Mesenchymal stem cell (in vitro differentiated cells and primary cell): ENCODE data around the gene GOLGA3.
"Not testable (repeated sequence)": the region's sequence is repeated elsewhere in the genome, so short reads cannot be mapped to it uniquely, and the experiment has no call there.

Experiments used
- DNase-seq: peaks from one replicate; pipeline ENCODE4 v3.0.0-alpha.2; 2013
- H2AFZ ChIP-seq: one replicate; pipeline ENCODE4 v1.6.1; 2013; ENCODE audit warnings: low read depth, mild to moderate bottlenecking, control low read depth, inconsistent platforms, low read length, moderate library complexity
- H2AK5ac ChIP-seq: 2 replicates; pipeline ENCODE4 v1.6.1; 2013; ENCODE audit warnings: low read length, moderate library complexity, mild to moderate bottlenecking, inconsistent platforms; ENCODE audit not compliant: severe bottlenecking
- H2BK120ac ChIP-seq: one replicate; pipeline ENCODE4 v1.6.1; 2013; ENCODE audit warnings: low read depth, mild to moderate bottlenecking, inconsistent platforms, low read length, moderate library complexity
- H2BK12ac ChIP-seq, 2 experiments: one replicate each; pipeline ENCODE4 v1.6.1; 2013; ENCODE audit warnings: inconsistent platforms in 2 of 2, low read length in 2 of 2, mild to moderate bottlenecking in 2 of 2, moderate library complexity in 2 of 2, control low read depth in 1 of 2
- H2BK15ac ChIP-seq: one replicate; pipeline ENCODE4 v1.6.1; 2013; ENCODE audit warnings: mild to moderate bottlenecking, low read depth, inconsistent platforms; ENCODE audit not compliant: poor library complexity, severe bottlenecking
- H2BK5ac ChIP-seq: 2 replicates; pipeline ENCODE4 v1.6.1; 2013; ENCODE audit warnings: low read depth, mild to moderate bottlenecking, low read length, control low read depth, inconsistent platforms; ENCODE audit not compliant: poor library complexity, severe bottlenecking
- H3K14ac ChIP-seq, 2 experiments: one replicate each; pipeline ENCODE4 v1.6.1; 2013; ENCODE audit warnings: inconsistent platforms in 2 of 2, low read length in 2 of 2, control low read depth in 1 of 2, mild to moderate bottlenecking in 1 of 2, moderate library complexity in 1 of 2
- H3K18ac ChIP-seq, 2 experiments: one replicate each; pipeline ENCODE4 v1.6.1; 2013; ENCODE audit warnings: inconsistent platforms in 2 of 2, low read length in 2 of 2, control low read depth in 1 of 2, low read depth in 1 of 2, mild to moderate bottlenecking in 1 of 2
- H3K23ac ChIP-seq, 2 experiments: one replicate each; pipeline ENCODE4 v1.6.1; 2013; ENCODE audit warnings: inconsistent platforms in 2 of 2, low read length in 2 of 2, mild to moderate bottlenecking in 2 of 2, moderate library complexity in 2 of 2, control low read depth in 1 of 2
- H3K27ac ChIP-seq: 2 replicates; pipeline ENCODE4 v1.5.1; 2013; ENCODE audit warnings: mild to moderate bottlenecking, moderate library complexity, low read length, control low read depth, inconsistent platforms; ENCODE audit not compliant: poor library complexity, severe bottlenecking
- H3K27me3 ChIP-seq, 2 experiments: 2 replicates each; pipeline versions ENCODE4 v1.6.1 to v1.7.0; 2013; ENCODE audit warnings: low read length in 2 of 2, mild to moderate bottlenecking in 2 of 2, moderate library complexity in 2 of 2, control low read depth in 1 of 2, inconsistent platforms in 1 of 2; ENCODE audit not compliant: control insufficient read depth in 1 of 2, insufficient read depth in 1 of 2
- H3K36me3 ChIP-seq, 2 experiments: 2 replicates each; pipeline versions ENCODE4 v1.6.1 to v1.7.0; 2013; ENCODE audit warnings: low read length in 2 of 2, control low read depth in 1 of 2, inconsistent platforms in 1 of 2, low read depth in 1 of 2, mild to moderate bottlenecking in 1 of 2; ENCODE audit not compliant: insufficient read depth in 2 of 2, control insufficient read depth in 1 of 2
- H3K4ac ChIP-seq, 2 experiments: one replicate each; pipeline ENCODE4 v1.6.1; 2013; ENCODE audit warnings: inconsistent platforms in 2 of 2, low read length in 2 of 2, mild to moderate bottlenecking in 2 of 2, moderate library complexity in 2 of 2, control low read depth in 1 of 2, low read depth in 1 of 2
- H3K4me1 ChIP-seq: 2 replicates; pipeline ENCODE4 v1.6.1; 2013; ENCODE audit warnings: low read depth, low read length, control low read depth; ENCODE audit not compliant: control insufficient read depth, insufficient read depth
- H3K4me2 ChIP-seq: 2 replicates; pipeline ENCODE4 v1.6.1; 2013; ENCODE audit warnings: low read length, mild to moderate bottlenecking, inconsistent platforms; ENCODE audit not compliant: poor library complexity, severe bottlenecking
- H3K4me3 ChIP-seq, 2 experiments: 2 replicates each; pipeline versions ENCODE4 v1.5.1 to v1.7.0; 2013; ENCODE audit warnings: low read length in 2 of 2, mild to moderate bottlenecking in 2 of 2, control low read depth in 1 of 2, low read depth in 1 of 2; ENCODE audit not compliant: insufficient read depth in 1 of 2
- H3K79me1 ChIP-seq: replicated peaks from 2 replicates; pipeline ENCODE4 v1.6.1; 2013; ENCODE audit warnings: mild to moderate bottlenecking, control low read depth, low read length, inconsistent platforms; ENCODE audit not compliant: poor library complexity, severe bottlenecking
- H3K9ac ChIP-seq: 2 replicates; pipeline ENCODE4 v1.7.0; 2013; ENCODE audit warnings: mild to moderate bottlenecking, low read length, moderate library complexity
- H3K9me3 ChIP-seq: 2 replicates; pipeline ENCODE4 v1.7.0; 2013; ENCODE audit warnings: mild to moderate bottlenecking, low read length; ENCODE audit not compliant: control insufficient read depth
- H4K8ac ChIP-seq: one replicate; pipeline ENCODE4 v1.6.1; 2013; ENCODE audit warnings: inconsistent platforms, mild to moderate bottlenecking, low read length, moderate library complexity
- H4K91ac ChIP-seq: one replicate; pipeline ENCODE4 v1.6.1; 2013; ENCODE audit warnings: mild to moderate bottlenecking, low read length, inconsistent platforms
- WGBS: methylation state at CpG from one replicate; pipeline ENCODE4 v1.1.7; 2013; ENCODE audit warnings: mixed read lengths; 5-methylcytosine and 5-hydroxymethylcytosine counted together

The GOLGA3 gene

DNA sequence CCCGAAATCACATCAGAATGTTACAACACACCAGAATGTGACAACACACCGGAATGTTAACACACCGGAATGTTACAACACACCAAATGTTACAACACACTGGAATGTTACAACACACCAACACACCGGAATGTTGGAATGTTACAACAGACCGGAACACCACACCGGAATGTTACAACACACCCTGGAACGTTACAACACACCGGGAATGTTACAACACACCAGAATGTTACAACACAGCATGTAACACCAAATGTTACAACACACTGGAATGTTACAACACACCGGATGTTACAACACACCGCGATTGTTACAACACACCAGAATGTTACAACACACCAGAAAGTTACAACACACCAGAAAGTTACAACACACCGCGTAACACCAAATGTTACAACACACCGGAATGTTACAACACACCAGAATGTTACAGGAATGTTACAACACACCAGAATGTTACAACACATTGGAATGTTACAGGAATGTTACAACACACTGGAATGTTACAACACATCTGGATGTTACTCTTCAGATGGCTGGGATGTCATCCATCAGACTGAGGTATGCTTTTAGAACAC, 37.7 kb upstream of the GOLGA3 start:
- Histone ChIP-seq H3K4ac (no peak overlapping the region), H4K91ac (no peak overlapping the region), H3K9ac (no peak overlapping the region), H3K4me3 (no peak overlapping the region), H3K14ac (no peak overlapping the region), H4K8ac (no peak overlapping the region), H3K18ac (no peak overlapping the region), H3K36me3 (peaks cover 65 to 74% of the 10 kb centered on the region in 2 experiments), H3K9me3 (peaks cover 27% of the 10 kb centered on the region), H2BK120ac (no peak overlapping the region), H3K4me1 (no peaks in the 10 kb centered on the region), H3K23ac (no peak overlapping the region), H2BK12ac (no peak overlapping the region), H3K27me3 (no peaks in the 10 kb centered on the region), H3K4me2 (no peak overlapping the region), H2BK5ac (no peak overlapping the region), H2AK5ac (no peak overlapping the region), H2BK15ac (no peak overlapping the region), H2AFZ (no peak overlapping the region), H3K27ac (no peak overlapping the region), H3K79me1 (peaks cover 26% of the 10 kb centered on the region)
- peak; percentile 80 for DNase-seq
- WGBS = 95% methylated on average over 14 of the region's 14 CpGs

DNA sequence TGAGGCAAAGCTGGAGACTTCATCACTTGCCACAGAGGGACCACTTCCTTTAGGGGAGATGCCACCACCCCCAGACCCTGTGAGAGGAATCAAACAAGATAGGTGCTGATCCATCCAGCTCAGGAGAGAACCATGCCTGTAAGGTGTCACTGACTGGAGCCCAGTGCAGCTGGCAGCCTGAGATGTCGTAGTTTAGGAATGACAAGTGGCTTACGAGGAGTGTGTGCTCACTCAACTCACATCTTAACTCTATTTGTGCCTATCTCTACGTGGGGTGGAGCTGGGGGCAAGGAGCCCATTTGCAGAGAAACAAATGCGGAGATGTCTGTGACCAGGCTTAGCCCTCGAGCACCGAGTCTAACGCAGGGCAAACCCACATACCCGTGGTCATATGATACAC, 32.9 kb upstream of the GOLGA3 start:
- Histone ChIP-seq H2BK15ac (no peak overlapping the region), H3K4me1 (no peaks in the 10 kb centered on the region), H2BK5ac (no peak overlapping the region), H3K18ac (no peak overlapping the region), H2BK120ac (no peak overlapping the region), H3K14ac (no peak overlapping the region), H2BK12ac (no peak overlapping the region), H3K79me1 (peaks cover 26% of the 10 kb centered on the region), H3K36me3 (peaks cover 61 to 80% of the 10 kb centered on the region in 2 experiments), H4K91ac (no peak overlapping the region), H2AK5ac (no peak overlapping the region), H4K8ac (no peak overlapping the region), H3K4me3 (no peak overlapping the region), H3K4ac (no peak overlapping the region), H3K9me3 (peaks cover 12% of the 10 kb centered on the region), H2AFZ (no peak overlapping the region), H3K4me2 (no peak overlapping the region), H3K27ac (no peak overlapping the region), H3K27me3 (no peaks in the 10 kb centered on the region), H3K9ac (no peak overlapping the region), H3K23ac (no peak overlapping the region)
- 92% methylated on average over 8 of the region's 8 CpGs for WGBS
- no peak for DNase-seq

DNA sequence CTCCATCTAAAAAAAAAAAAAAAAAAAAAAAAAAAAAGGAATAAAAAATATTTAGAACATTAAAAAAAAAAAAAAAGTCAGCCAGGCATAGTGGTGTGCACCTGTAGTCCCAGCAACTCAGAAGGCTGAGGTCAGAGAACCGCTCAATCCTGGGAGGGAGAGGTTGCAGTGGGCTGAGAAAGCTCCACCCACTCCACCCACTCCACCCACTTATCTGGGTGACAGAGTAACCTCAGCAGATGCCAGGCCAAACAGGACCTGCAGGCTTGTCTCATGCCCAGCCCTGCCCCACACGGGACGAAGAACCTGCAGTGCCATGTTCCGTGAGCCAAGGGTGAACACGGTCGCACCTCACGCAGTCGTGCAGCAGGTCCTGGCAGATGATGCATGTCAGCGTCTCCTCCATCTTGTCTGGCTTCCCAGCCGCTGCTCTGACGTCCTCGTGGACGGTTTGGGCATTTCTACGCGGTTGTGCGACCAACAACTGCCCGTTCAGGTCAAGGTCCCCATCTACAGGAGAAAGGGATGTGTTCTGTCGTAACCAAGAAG, 30.1 kb upstream of the GOLGA3 start:
- H3K27me3 ChIP-seq = no peaks in the 10 kb centered on the region
- no peak for DNase-seq
- no peak overlapping the region for H2BK120ac ChIP-seq
- 92% methylated on average over 18 of the region's 18 CpGs for WGBS
- H3K9ac ChIP-seq = no peak overlapping the region
- H3K23ac ChIP-seq = no peak overlapping the region
- no peak overlapping the region for H2BK5ac ChIP-seq
- H4K91ac ChIP-seq = no peak overlapping the region
- H3K4me3 ChIP-seq = no peak overlapping the region
- H2AK5ac ChIP-seq = no peak overlapping the region
- no peak overlapping the region for H2BK15ac ChIP-seq
- H3K4ac ChIP-seq = no peak overlapping the region
- no peak overlapping the region for H3K27ac ChIP-seq
- peaks cover 72 to 82% of the 10 kb centered on the region in 2 experiments for H3K36me3 ChIP-seq
- no peak overlapping the region for H4K8ac ChIP-seq
- H3K79me1 ChIP-seq = peaks cover 28% of the 10 kb centered on the region
- peaks cover 1% of the 10 kb centered on the region for H3K4me1 ChIP-seq
- no peak overlapping the region for H3K14ac ChIP-seq
- H3K18ac ChIP-seq = no peak overlapping the region
- H3K4me2 ChIP-seq = no peak overlapping the region
- no peak overlapping the region for H2BK12ac ChIP-seq
- no peaks in the 10 kb centered on the region for H3K9me3 ChIP-seq
- H2AFZ ChIP-seq = no peak overlapping the region

DNA sequence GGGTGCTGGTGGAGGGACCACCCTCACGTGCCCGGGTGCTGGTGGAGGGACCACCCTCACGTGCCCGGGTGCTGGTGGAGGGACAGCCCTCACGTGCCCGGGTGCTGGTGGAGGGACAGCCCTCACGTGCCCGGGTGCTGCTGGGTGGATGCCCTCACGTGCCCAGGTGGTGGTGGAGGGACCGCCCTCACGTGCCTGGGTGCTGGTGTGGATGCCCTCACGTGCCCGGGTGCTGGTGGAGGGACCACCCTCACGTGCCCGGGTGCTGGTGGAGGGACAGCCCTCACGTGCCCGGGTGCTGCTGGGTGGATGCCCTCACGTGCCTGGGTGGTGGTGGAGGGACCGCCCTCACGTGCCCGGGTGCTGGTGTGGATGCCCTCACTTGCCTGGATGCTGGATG, 28.4 kb upstream of the GOLGA3 start:
- not testable (repeated sequence) for H2BK5ac ChIP-seq, H3K4me3 ChIP-seq, H2BK12ac ChIP-seq, H3K4me2 ChIP-seq, H4K8ac ChIP-seq, H3K23ac ChIP-seq, H3K18ac ChIP-seq, H2BK120ac ChIP-seq, H3K4me1 ChIP-seq, H4K91ac ChIP-seq, H3K9ac ChIP-seq, H3K14ac ChIP-seq, H2AK5ac ChIP-seq, H3K27ac ChIP-seq, H3K4ac ChIP-seq, H2BK15ac ChIP-seq, DNase-seq, H2AFZ ChIP-seq, H3K27me3 ChIP-seq, H3K9me3 ChIP-seq
- Histone ChIP-seq H3K36me3 (peaks cover 85 to 93% of the 10 kb centered on the region in 2 experiments), H3K79me1 (peaks cover 39% of the 10 kb centered on the region)
- 98% methylated on average over 18 of the region's 21 CpGs for WGBS
